PC-3 (cell line): ENCODE data around the gene TSBP1.

Source experiments
- CTCF ChIP-seq: fragments of 300-600 bp; sonication (generic); conservative IDR thresholded peaks from 2 replicates; pipeline ENCODE4 v1.5.1; 2017; ENCODE audit warnings: antibody characterized with exemption, low read depth, mild to moderate bottlenecking, low read length
- EZH2phosphoT487 ChIP-seq: fragments of 300-600 bp; sonication (generic); IDR thresholded peaks from 2 replicates; pipeline ENCODE4 v1.6.1; 2018; ENCODE audit warnings: mild to moderate bottlenecking, antibody characterized with exemption, low read length, borderline replicate concordance

GRCh38 chr6:32313964-32314363 lies 57.7 kb downstream of the TSBP1 start:
- TF ChIP-seq EZH2phosphoT487 (no peak), CTCF (no peak)
